ENCODE results near the gene RADIL. TPM values are rescaled to one million over a fixed set of nuclear protein-coding genes. Genes with fewer than 3 reads are reported as not detected.
A peak's percentile ranks its signal among the peaks of the same experiment; 100 is the strongest.

RADIL gene
- polyA plus RNA-seq, 1 donor (not counting 4 experiments of a cell fraction or from before 2014, with no cell fraction given), result not detected

GRCh38 chr7:4775848-4776623 lies 107.5 kb downstream of the RADIL start:
- Histone ChIP-seq H3K9ac (ENCODE audit: control insufficient read depth, extremely low read depth, insufficient read depth, low read length) (peak overlapping the region; percentile 99), H3K36me3 (ENCODE audit: control insufficient read depth in 2 of 2, extremely low read depth in 1 of 2, insufficient read depth in 2 of 2, low read length in 2 of 2) (peaks cover 2 to 9% of the 10 kb centered on the region in 2 experiments), H3K79me2 (ENCODE audit: control insufficient read depth, insufficient read depth, low read length) (peaks cover 33% of the 10 kb centered on the region), H3K4me1 (ENCODE audit: control insufficient read depth, extremely low read depth, insufficient read depth, low read length) (peaks cover 11% of the 10 kb centered on the region), H3K9me3 (ENCODE audit: control insufficient read depth, low read depth, low read length) (no peaks in the 10 kb centered on the region), H3K4me2 (ENCODE audit: control insufficient read depth, extremely low read depth, insufficient read depth, low read depth, low read length) (peak overlapping the region; percentile 67), H3K4me3 (ENCODE audit: control insufficient read depth in 2 of 3, extremely low read depth in 1 of 3, insufficient read depth in 2 of 3, low read depth in 1 of 3, low read length in 3 of 3) (peak overlapping the region; percentile 89 to 97 (median 95)), H3K27me3 (ENCODE audit: control insufficient read depth, extremely low read depth, insufficient read depth, low read length) (no peaks in the 10 kb centered on the region), H4K20me1 (ENCODE audit: control insufficient read depth, extremely low read depth, insufficient read depth, low read length) (no peaks in the 10 kb centered on the region), H3K27ac (ENCODE audit: control insufficient read depth, insufficient read depth, low read length) (peak overlapping the region; percentile 97), H2AFZ (ENCODE audit: control insufficient read depth, low read length) (peak overlapping the region; percentile 78), H3K9me1 (ENCODE audit: control insufficient read depth, extremely low read depth, insufficient read depth, low read length) (no peaks in the 10 kb centered on the region)
- TF ChIP-seq CTCF (optimal IDR thresholded peaks at IDR 0.05 in 1 of 3, IDR thresholded peaks at IDR 0.05 in 1 of 3, conservative IDR thresholded peaks at IDR 0.05 in 1 of 3; ENCODE audit: extremely low read depth in 1 of 3, insufficient read depth in 2 of 3, low read length in 3 of 3) (no peak), EZH2 (IDR thresholded peaks at IDR 0.05; ENCODE audit: low read length) (no peak)
- dilution Hi-C loops (cut with MboI; ENCODE audit: extremely low pct_ligation_motif_present, low sequenced_read_pairs), result no loop called here
- DNase-seq (ENCODE audit: low read depth, low spot score) (no peak), FAIRE-seq (peak; percentile 20)

DNA sequence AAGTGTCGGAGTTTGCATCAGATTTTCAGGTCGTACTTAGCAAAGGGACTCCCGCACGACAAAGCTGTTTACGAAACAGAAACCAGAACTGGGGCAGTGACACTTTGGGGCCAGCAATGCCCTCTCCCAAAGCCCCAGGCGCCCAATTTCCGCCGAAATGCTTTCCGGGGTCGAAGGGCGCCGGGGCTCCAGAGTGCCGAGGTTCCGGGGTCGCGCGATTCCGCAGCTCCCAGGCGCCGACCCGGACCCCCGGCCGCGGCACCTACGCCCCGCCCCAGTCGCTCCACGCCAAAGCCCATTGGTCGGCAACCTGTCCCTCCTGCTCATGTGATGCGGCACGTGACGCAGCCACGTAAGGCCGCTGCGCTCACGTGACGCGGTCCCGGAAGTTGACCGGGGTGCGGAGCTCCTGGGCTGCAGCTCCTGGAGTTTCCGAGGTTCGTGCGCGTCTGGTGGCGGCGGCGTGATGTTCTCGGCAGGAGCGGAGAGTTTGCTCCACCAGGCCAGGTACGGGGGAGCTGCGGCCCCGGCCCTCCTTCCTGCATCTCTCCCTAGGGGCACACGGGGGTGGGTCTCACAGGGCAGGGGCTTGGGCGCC lies 108.2 kb downstream of the RADIL start, which contains the start of gene AP5Z1:
Gene AP5Z1 (plus strand): TSS at position 374 of the 598 bp plus-strand sequence. CDS start 93 bp downstream, at position 467.
- DNase-seq (ENCODE audit: low read depth, low spot score) (peak; percentile 71), FAIRE-seq (peak; percentile 55)
- TF ChIP-seq CTCF (optimal IDR thresholded peaks at IDR 0.05 in 1 of 3, IDR thresholded peaks at IDR 0.05 in 1 of 3, conservative IDR thresholded peaks at IDR 0.05 in 1 of 3; ENCODE audit: extremely low read depth in 1 of 3, insufficient read depth in 2 of 3, low read length in 3 of 3) (no peak), EZH2 (IDR thresholded peaks at IDR 0.05; ENCODE audit: low read length) (no peak)
- peak within 1 kb of the TSS; percentile 97 for H3K27ac ChIP-seq (ENCODE audit: control insufficient read depth, insufficient read depth, low read length)
- H3K36me3 ChIP-seq (ENCODE audit: control insufficient read depth in 2 of 2, extremely low read depth in 1 of 2, insufficient read depth in 2 of 2, low read length in 2 of 2), result peaks cover 0 to 7% of the 10 kb centered on the region in 2 experiments
- dilution Hi-C loops (cut with MboI; ENCODE audit: extremely low pct_ligation_motif_present, low sequenced_read_pairs), result no loop called here
- H3K4me1 ChIP-seq (ENCODE audit: control insufficient read depth, extremely low read depth, insufficient read depth, low read length), result peaks cover 11% of the 10 kb centered on the region
- peak within 1 kb of the TSS; percentile 91 for H3K4me2 ChIP-seq (ENCODE audit: control insufficient read depth, extremely low read depth, insufficient read depth, low read depth, low read length)
- no peaks in the 10 kb centered on the region for H3K9me1 ChIP-seq (ENCODE audit: control insufficient read depth, extremely low read depth, insufficient read depth, low read length)
- peaks cover 33% of the 10 kb centered on the region for H3K79me2 ChIP-seq (ENCODE audit: control insufficient read depth, insufficient read depth, low read length)
- H3K4me3 ChIP-seq (ENCODE audit: control insufficient read depth in 2 of 3, extremely low read depth in 1 of 3, insufficient read depth in 2 of 3, low read depth in 1 of 3, low read length in 3 of 3), result peak within 1 kb of the TSS; percentile 89 to 97 (median 95)
- peak within 1 kb of the TSS; percentile 88 for H2AFZ ChIP-seq (ENCODE audit: control insufficient read depth, low read length)
- peak within 1 kb of the TSS; percentile 99 for H3K9ac ChIP-seq (ENCODE audit: control insufficient read depth, extremely low read depth, insufficient read depth, low read length)
- no peaks in the 10 kb centered on the region for H4K20me1 ChIP-seq (ENCODE audit: control insufficient read depth, extremely low read depth, insufficient read depth, low read length)
- H3K9me3 ChIP-seq (ENCODE audit: control insufficient read depth, low read depth, low read length), result no peaks in the 10 kb centered on the region
- no peaks in the 10 kb centered on the region for H3K27me3 ChIP-seq (ENCODE audit: control insufficient read depth, extremely low read depth, insufficient read depth, low read length)

Data from keratinocyte (primary cell).